ENCODE data around the gene IRF9. TPM values are rescaled to one million over a fixed set of nuclear protein-coding genes. Genes with fewer than 3 reads are reported as not detected.

Gene IRF9
- total and polyA plus RNA-seq, 2 of the 13 experiments (the other 11 are each of a cell fraction or from before 2014, with no cell fraction given) = 14.9 to 49.7 TPM

GRCh38 chr14:24146978-24147760, 13.9 kb upstream of the IRF9 start, which contains the start of gene RNF31 (continued):
- TF ChIP-seq NFAT5 (CRISPR knock-in tag; IDR thresholded peaks at IDR 0.05) (no peak; the same call in 1 of the 2 replicates), ATAD3A (CRISPR knock-in tag; IDR thresholded peaks at IDR 0.05) (no peak), ETV6 (CRISPR knock-in tag; conservative IDR thresholded peaks at IDR 0.05) (peak; percentile 68), NR2F1 (CRISPR knock-in tag; IDR thresholded peaks at IDR 0.05) (no peak; a peak in 1 of 4 replicates), ZNF12 (CRISPR knock-in tag; IDR thresholded peaks at IDR 0.05) (no peak), ARHGAP35 (CRISPR knock-in tag; IDR thresholded peaks at IDR 0.05; ENCODE audit: borderline replicate concordance) (peak; percentile 94), SSRP1 (CRISPR knock-in tag; IDR thresholded peaks at IDR 0.05) (0 out of 2 replicates have a peak, but pooled peaks have one; percentile 24), DRAP1 (CRISPR knock-in tag; IDR thresholded peaks at IDR 0.05) (peak; percentile 97), NFE2L1 (CRISPR knock-in tag; IDR thresholded peaks at IDR 0.05; ENCODE audit: borderline replicate concordance) (no peak; the same call in 1 of the 2 replicates), HINFP (CRISPR knock-in tag; IDR thresholded peaks at IDR 0.05; ENCODE audit: low read depth) (peak; percentile 33; the same call in 1 of the 2 replicates), ZBTB26 (CRISPR knock-in tag; IDR thresholded peaks at IDR 0.05; ENCODE audit: borderline replicate concordance) (no peak; the same call in 1 of the 2 replicates), ZNF644 (CRISPR knock-in tag; IDR thresholded peaks at IDR 0.05; ENCODE audit: low read depth) (no peak), BORCS8-MEF2B (CRISPR knock-in tag; IDR thresholded peaks at IDR 0.05) (peak; percentile 84), ZNF772 (CRISPR knock-in tag; IDR thresholded peaks at IDR 0.05) (peak; percentile 21; the same call in 1 of the 2 replicates), PBX2 (CRISPR knock-in tag; IDR thresholded peaks at IDR 0.05) (0 out of 2 replicates have a peak, but pooled peaks have one; percentile 2)

Measured in HepG2 (cell line).